Measurements from ENCODE around the gene LMOD3.

The LMOD3 gene

GRCh38 chr3:69058180-69058946 lies 64.0 kb downstream of the LMOD3 start:
- DNase-seq (ENCODE audit: low read depth) = no peak
